GM04503 (cell line): ENCODE results near the gene RGS7.
"Not testable (repeated sequence)": the region's sequence is repeated elsewhere in the genome, so short reads cannot be mapped to it uniquely, and the experiment has no call there.

Experiments used
- DNase-seq: peaks from one replicate; pipeline ENCODE4 v3.0.0-alpha.2; 2012; ENCODE audit warnings: low read depth

The RGS7 gene

GRCh38 chr1:241331328-241332036 is 25.5 kb downstream of the RGS7 start:
- no peak for DNase-seq

GRCh38 chr1:241330619-241331327 is 26.2 kb downstream of the RGS7 start:
- DNase-seq, result no peak

- DNase-seq, result no peak
Observed at GRCh38 chr1:241325456-241325855, 31.5 kb downstream of the RGS7 start.

GRCh38 chr1:241323514-241324195 is 33.4 kb downstream of the RGS7 start:
- no peak for DNase-seq

GRCh38 chr1:241317676-241318075 is 39.3 kb downstream of the RGS7 start:
- DNase-seq, result no peak

GRCh38 chr1:241316372-241316771 is 40.6 kb downstream of the RGS7 start:
- DNase-seq, result no peak

DNA sequence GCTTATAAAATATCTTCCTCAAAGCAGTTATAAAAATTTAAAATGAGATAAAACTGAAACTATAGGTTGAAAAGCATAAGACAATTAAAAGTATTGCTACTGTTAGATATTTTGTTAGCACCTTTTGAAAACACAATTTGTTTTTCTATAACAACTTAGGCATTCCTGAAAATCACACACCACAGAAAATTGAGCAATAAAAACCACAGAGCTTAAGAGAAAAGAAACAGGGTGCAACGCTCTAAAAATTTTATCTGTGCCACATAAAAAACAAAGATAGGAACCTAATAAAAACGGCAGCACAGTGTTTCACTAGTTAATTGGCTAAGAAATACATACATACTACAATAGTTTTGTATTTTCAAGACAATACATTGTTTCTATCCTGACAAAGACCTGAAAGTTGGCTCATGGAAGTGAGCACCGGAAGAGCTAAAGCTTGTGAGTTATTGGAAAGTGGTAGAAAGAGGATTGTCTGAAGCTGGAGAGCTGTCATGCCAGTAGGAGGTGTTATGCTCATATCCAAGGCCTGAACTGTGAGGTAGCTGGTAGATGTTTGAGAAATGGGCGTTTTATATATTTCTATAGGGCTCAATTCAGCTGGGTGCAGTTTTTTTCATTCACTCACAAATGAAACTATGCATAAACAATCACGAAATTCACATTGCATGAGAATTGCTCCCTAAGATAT is 45.8 kb downstream of the RGS7 start:
- no peak for DNase-seq

DNA sequence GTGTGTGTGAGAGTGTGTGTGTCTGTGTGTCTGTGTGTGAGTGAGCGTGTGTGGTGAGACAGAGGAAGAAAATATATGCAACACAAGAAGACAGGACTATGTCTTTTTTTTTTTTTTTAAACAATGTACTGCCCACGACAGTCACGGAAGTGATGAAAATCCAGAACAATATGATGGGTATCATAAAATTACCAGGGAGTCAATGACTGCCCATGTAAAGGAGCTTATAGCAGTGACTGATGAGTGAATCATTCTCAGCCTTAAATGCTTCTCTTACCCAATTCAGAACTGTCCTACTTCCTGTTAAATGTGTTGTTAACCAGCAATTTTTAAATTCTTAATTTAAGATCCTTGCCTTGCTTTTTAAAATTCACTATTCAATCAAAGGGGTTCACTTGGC is 46.6 kb downstream of the RGS7 start:
- no peak for DNase-seq

GRCh38 chr1:241309651-241310050 is 47.4 kb downstream of the RGS7 start:
- DNase-seq, result no peak

DNA sequence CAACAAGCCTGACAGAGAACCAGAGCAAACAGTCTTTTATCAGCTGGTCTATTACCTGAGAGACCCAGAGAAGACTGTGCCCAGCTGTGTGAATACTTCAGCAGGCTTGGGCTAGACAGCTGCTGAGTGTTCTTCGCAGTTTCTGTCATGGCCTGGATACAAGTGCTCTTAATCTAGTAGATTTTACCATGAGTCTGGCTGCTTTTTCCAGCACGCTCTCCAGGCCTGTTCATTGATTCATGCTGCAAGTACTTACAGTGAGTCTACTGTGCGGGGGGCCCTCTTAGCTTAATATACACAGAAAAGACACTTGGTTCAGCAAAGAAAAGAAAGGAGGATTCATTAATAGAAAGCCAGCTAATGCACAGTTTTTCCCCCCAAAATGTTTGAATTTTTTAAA is 48.5 kb downstream of the RGS7 start:
- DNase-seq, result no peak

DNA sequence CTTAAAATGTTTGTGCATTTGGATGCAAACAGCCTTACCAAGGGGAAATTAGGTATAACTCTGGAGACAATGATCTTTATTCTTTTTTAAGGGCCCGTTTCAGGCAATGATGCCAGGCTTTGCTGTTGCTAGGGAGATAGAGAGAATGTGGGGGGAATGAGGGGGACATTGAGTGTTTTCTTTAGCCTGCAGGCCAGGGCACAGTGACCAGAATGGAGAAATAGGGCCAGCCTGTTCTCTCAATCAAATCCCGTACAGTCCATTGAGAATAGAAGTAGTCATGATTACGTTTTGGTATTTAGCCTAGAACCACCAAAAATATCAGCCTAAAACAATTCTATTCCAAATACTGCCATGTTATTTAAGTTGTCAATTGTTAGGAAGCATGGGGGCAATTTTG is 49.0 kb downstream of the RGS7 start:
- DNase-seq, result no peak

DNA sequence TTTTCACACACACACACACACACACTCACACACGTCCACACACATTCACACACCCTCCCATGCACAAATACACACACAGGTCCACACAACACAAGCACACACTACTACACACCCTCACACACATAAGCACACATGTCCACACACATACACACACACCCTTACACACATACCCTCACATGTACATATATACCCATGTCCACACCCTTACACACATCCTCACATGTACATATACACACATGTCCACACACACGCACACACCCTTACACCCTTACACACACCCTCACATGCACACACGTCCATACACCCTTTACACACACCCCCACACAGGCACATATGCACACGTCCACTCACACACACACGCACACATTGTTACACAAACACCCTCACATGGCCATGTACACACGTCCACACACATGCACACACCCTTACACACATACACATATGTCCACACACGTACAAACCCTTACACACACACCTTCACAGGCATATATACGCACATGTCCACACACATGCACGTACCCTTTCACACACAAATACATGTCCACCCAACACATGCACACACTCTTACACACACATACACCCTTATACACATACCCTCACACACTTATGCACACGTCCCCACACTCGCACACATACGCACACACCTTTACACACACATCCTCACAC is 50.7 kb downstream of the RGS7 start:
- DNase-seq, result no peak

DNA sequence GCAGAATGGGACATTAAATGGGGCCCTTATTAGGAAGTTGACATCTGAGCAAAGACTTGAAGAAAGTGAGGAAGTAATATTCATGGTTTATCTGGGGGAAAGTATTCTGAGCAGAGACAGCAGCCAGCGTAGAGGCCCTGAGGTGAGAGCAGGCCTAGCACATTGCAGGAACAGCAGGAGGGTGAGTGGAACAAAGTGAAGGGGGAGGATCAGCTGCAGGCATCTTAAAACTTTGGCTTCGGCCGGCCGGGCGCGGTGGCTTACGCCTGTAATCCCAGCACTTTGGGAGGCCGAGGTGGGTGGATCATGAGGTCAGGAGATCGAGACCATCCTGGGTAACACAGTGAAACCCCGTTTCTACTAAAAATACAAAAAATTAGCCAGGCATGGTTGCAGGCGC is 55.0 kb downstream of the RGS7 start:
- DNase-seq, result not testable (repeated sequence)

DNA sequence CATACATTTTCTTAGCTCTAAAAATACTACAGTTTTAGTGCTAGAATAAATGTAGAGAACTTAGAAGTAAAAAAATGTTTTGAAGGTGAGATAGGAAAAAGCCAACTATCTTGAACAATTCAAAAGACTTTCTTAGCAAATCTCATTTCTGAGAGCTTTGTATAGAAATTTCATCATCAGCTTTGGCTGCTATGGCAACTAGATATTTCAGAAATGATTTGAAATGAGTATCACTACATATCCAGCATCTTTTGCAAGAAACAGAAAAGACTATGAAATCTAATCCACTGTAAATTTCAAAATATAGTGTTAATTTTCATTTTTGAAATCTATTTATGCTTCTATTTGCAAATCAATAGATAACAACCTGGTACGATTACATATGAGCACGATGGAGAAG is 57.7 kb downstream of the RGS7 start:
- DNase-seq, result no peak

- DNase-seq, result no peak
Observed at GRCh38 chr1:241292973-241293372, 64.0 kb downstream of the RGS7 start.

DNA sequence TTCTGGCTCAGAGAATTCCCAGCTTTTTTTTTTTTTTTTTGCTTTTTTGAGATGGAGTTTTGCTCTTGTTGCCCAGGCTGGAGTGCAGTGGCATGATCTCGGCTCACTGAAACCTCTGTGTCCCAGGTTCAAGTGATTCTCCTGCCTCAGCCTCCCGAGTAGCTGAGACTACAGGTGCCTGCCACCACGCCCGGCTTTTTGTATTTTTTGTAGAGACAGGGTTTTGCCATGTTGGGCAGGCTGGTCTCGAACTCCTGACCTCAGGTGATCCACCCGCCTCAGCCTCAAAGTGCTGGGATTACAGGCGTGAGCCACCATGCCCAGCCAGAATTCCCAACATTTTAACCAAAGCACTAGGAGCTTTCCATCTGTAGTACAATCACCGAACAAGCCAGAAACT is 65.5 kb downstream of the RGS7 start:
- not testable (repeated sequence) for DNase-seq

GRCh38 chr1:241286486-241286885 is 70.5 kb downstream of the RGS7 start:
- no peak for DNase-seq

DNA sequence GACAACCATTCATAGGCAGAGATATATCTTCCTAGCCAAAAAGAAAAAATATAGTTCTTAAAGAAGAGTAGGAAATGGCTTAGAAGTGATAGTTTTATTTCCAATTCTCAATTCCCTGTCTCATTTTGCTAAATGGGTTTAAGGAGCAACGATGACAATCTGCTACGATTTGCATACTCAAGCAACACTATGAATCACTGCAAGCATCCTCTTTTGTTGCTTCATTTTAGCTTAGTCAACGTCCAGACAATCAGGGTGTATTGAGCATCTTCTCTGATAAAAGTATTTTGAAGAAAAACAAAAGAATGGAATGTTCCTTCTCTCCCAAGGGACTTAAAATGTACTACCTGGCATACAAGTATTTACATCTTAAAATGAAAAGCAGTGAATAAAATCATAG is 80.6 kb downstream of the RGS7 start:
- no peak for DNase-seq

DNA sequence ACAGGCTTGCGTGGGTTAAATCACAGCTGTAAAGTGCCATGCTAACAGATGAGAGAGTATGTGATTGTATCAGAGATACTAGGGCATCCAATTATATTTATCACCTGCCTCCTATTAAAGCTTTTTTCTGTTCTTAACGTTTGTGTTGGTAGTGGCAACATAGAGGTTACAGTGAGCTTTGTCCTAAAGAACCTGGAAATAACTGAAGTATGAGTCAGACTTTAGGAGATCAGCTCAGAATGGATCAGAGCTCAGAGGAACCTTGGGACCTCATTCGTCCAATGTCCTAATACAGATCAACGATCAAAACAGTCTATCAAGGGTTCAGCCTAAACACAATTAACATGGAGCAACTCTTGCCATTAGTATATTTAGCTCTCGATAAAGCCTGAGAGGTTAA is 81.0 kb downstream of the RGS7 start:
- DNase-seq, result no peak

DNA sequence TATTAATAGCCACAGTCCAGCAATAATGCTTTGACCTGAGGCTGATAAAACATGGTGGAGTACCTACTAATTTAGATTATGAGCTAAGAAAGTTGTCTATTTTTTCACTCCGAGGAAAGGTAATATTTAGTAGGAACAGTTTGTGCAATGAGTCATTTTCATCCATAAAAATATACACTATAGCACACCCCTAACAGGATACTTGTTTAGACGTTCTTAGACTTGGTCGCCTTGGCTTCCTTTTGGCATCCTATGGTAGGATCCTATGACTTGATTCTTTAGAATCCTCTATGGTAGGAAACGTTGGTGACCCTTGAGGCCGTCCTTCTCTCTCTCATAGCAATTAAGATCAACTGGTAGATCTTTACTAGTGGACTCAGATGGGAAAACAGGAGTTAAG is 81.8 kb downstream of the RGS7 start:
- no peak for DNase-seq

DNA sequence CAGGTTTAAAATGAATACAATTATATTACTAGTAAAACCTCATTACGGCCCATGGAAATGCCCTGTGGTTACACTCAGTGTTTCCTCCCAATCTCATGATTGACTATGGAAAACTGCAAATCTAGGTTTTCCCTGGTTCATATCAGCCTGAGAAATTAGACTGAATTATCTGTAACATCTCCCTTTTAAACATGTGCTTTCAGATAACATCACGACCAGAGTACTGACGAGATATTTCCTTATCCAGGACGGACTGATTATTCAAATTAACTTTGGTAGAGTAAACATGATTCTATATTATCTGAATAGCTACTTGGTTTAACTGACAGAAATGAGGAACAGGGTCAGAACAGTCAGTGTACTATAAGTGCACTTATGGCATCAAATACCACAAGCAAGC is 82.3 kb downstream of the RGS7 start:
- DNase-seq, result no peak

DNA sequence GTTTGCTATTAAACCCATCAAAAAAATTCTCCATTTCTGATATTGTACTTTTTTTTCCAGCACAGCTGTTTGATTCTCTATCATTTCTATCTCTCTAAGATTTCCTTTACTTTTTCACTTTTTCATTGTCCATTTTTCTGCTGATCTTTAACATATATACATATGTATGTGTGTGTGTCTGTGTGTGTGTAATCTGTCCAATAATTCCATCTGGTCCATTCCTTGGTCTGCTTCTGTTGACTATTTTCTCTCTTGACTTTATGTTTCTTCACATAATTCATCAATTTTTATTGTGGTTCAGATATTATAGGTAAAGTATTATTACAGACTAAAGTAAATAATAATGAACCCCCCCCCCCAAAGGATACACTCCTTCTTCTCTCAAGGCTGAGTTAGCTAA is 84.2 kb downstream of the RGS7 start:
- no peak for DNase-seq
